Measurements from ENCODE around the gene TMEM163. TPM values are rescaled to one million over a fixed set of nuclear protein-coding genes. Genes with fewer than 3 reads are reported as not detected.

Gene TMEM163
- total RNA-seq, 6 experiments from 2014 or later, result 0.06 to 0.20 (median 0.07) TPM; not detected in 3

DNA sequence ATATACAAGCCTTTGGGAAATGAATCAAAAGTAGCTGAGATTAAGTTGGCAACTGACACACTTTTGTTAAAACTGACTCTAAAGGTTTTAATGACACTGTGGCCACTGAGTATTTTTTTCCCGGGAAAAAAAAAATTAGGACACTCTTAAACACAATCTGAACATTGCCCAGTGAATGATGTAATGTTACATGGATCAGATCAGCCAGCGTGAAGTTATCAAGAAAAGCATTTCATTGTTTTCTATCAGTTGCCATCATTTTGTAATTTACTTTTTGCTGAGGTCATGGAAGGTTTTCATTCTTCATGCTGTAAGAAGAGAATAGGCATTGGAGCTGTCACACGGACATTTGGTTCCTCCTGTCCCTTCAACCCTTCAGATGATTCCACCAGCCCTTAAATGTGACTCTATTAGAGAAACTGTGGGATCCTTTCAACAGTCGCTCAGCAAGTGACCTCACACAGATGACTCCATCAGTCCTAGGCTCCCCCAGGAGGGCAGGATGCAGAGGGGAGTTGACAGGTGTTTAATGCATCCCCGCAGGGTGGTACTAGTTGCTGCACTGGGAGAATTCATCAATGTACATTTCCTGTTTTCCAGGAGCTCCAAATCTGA, 300.7 kb downstream of the TMEM163 start:
- ATAC-seq, result peak; percentile 70 to 83 (median 80)
- peak overlapping the region; percentile 13 to 77 (median 50) for H3K27ac ChIP-seq

DNA sequence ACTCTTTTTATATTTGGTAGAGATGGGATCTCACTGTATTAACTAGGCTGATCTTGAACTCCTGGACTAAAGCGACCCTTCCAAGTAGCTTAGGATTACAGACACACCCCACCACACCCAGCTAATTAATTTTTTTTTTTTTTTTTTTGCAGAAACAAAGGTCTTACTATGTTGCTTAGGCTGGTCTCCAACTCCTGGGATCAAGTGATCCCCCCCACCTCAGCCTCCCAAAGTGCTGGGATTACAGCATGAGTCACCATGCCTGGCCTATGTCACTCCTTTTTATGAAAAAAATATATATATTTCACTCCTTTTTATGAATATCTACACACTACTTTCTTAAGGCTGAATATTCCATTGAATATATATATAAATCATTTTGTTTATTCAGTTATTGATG, 302.2 kb downstream of the TMEM163 start:
- no peak overlapping the region for H3K4me3 ChIP-seq
- peaks cover 0 to 68% (median 8%) of the 10 kb centered on the region in 4 donors for H3K4me1 ChIP-seq
- intact Hi-C loops (cut with DNase I), result no loop called here
- no CpG with 5 or more reads among the region's 1 CpG for WGBS (ENCODE audit: insufficient coverage, low coverage, low lambda C conversion rate, missing lambda C conversion rate)
- DNase-seq (no peak), ATAC-seq (no peak)
- no peaks in the 10 kb centered on the region for H3K27me3 ChIP-seq
- no peaks in the 10 kb centered on the region for H3K9me3 ChIP-seq
- H3K36me3 ChIP-seq, result no peaks in the 10 kb centered on the region
- TF ChIP-seq POLR2A (IDR thresholded peaks at IDR 0.05) (no peak), CTCF (IDR thresholded peaks at IDR 0.05) (no peak)
- H3K27ac ChIP-seq, result peak overlapping the region in 1 of 3 donors; percentile 77

More for the DNA sequence above, 300.7 kb downstream of the TMEM163 start:
- Histone ChIP-seq H3K9me3 (no peaks in the 10 kb centered on the region), H3K36me3 (peaks cover 0 to 4% (median 0%) of the 10 kb centered on the region in 4 donors), H3K27me3 (no peaks in the 10 kb centered on the region), H3K4me3 (no peak overlapping the region), H3K4me1 (peaks cover 0 to 57% (median 7%) of the 10 kb centered on the region in 4 donors)
- peak; percentile 8 for TF ChIP-seq POLR2A (IDR thresholded peaks at IDR 0.05)
- TF ChIP-seq CTCF (IDR thresholded peaks at IDR 0.05), result no peak
- WGBS (ENCODE audit: insufficient coverage, low coverage, low lambda C conversion rate, missing lambda C conversion rate), result 46% methylated on average over 5 of the region's 5 CpGs
- intact Hi-C loops (cut with DNase I), result no loop called here
- no peak for DNase-seq

DNA sequence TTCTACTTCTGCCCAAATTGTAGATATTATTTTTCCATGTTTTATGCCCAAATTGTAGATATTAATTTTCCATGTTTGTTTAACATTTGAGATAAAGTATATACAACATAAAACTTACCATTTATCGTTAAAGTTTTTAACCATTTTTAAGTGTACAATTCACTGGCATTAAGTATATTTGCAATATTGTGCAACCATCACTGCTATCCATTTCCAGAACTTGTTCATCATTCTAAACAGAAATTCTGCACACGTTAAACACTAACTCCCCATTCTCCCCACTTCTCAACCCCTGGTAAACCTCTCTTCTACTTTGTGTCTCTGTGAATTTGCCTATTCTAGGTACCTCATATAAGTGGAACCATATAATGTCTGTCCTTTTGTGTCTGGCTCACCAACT, 302.8 kb downstream of the TMEM163 start:
- Histone ChIP-seq H3K36me3 (no peaks in the 10 kb centered on the region), H3K9me3 (no peaks in the 10 kb centered on the region), H3K27ac (peak overlapping the region in 1 of 3 donors; percentile 77), H3K27me3 (no peaks in the 10 kb centered on the region), H3K4me1 (peaks cover 0 to 72% (median 9%) of the 10 kb centered on the region in 4 donors), H3K4me3 (no peak overlapping the region)
- no peak for DNase-seq
- TF ChIP-seq POLR2A (IDR thresholded peaks at IDR 0.05) (no peak), CTCF (IDR thresholded peaks at IDR 0.05) (no peak)
- ATAC-seq, result no peak
- WGBS (ENCODE audit: insufficient coverage, low coverage, low lambda C conversion rate, missing lambda C conversion rate), result 45% methylated on average over 2 of the region's 2 CpGs
- intact Hi-C loops (cut with DNase I), result no loop called here

DNA sequence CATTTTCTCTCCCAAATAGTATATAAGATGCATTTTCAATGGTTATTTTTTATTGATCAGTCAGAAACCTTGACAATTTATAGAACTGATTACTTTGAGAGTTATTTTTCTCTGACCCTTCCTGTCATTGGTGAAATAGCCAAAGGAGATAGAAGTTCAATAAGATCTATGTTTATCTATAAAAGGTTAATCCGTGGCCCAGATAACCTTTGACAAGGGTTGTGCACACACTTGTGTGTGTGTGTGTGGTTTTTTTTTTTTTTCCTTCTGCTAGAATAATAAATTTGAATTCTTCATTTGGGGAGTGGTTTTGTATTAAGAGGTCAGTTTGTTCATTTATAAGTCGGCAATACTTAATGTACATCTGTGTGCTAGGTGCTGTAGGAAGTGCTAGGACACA, 304.9 kb downstream of the TMEM163 start:
- H3K36me3 ChIP-seq, result no peaks in the 10 kb centered on the region
- DNase-seq, result no peak
- H3K9me3 ChIP-seq, result no peaks in the 10 kb centered on the region
- no peaks in the 10 kb centered on the region for H3K27me3 ChIP-seq
- intact Hi-C loops (cut with DNase I), result no loop called here
- TF ChIP-seq POLR2A (IDR thresholded peaks at IDR 0.05) (no peak), CTCF (IDR thresholded peaks at IDR 0.05) (no peak)
- 24% methylated on average over 2 of the region's 2 CpGs for WGBS (ENCODE audit: insufficient coverage, low coverage, low lambda C conversion rate, missing lambda C conversion rate)
- peak overlapping the region in 1 of 3 donors; percentile 52 for H3K27ac ChIP-seq
- H3K4me1 ChIP-seq, result peaks cover 0 to 70% (median 9%) of the 10 kb centered on the region in 4 donors
- H3K4me3 ChIP-seq, result peak overlapping the region in 1 of 3 donors; percentile 33
- peak in 2 of 4 donors; percentile 11 to 44 for ATAC-seq
